H9 (cell line): Measurements from ENCODE around the gene GSTM1. TPM values are rescaled to one million over a fixed set of nuclear protein-coding genes. Genes with fewer than 3 reads are reported as not detected.

Experiments used
- DNase-seq: peaks from one replicate; pipeline ENCODE4 v3.0.0-alpha.2; 2017
- H2AFZ ChIP-seq: one replicate; pipeline ENCODE4 v1.6.1; 2013; ENCODE audit warnings: mild to moderate bottlenecking, low read length, control low read depth, moderate library complexity
- H2AK5ac ChIP-seq: 2 replicates; pipeline ENCODE4 v1.6.1; 2013; ENCODE audit warnings: low read length, control low read depth, mixed read lengths; ENCODE audit not compliant: insufficient read length
- H2BK120ac ChIP-seq: one replicate; pipeline ENCODE4 v1.6.1; 2013; ENCODE audit warnings: low read depth, mild to moderate bottlenecking, low read length, control low read depth, inconsistent platforms; ENCODE audit not compliant: poor library complexity, severe bottlenecking
- H2BK12ac ChIP-seq: 2 replicates; pipeline ENCODE4 v1.6.1; 2013; ENCODE audit warnings: low read length, control low read depth, mixed read lengths, low read depth; ENCODE audit not compliant: insufficient read length
- H2BK15ac ChIP-seq: 2 replicates; pipeline ENCODE4 v1.6.1; 2013; ENCODE audit warnings: low read depth, low read length, control low read depth
- H2BK20ac ChIP-seq: one replicate; pipeline ENCODE4 v1.6.1; 2013; ENCODE audit warnings: low read depth, mild to moderate bottlenecking, low read length, control low read depth, inconsistent platforms; ENCODE audit not compliant: poor library complexity, severe bottlenecking
- H2BK5ac ChIP-seq: 2 replicates; pipeline ENCODE4 v1.6.1; 2013; ENCODE audit warnings: low read length, control low read depth, mixed read lengths; ENCODE audit not compliant: insufficient read length
- H3K14ac ChIP-seq: 2 replicates; pipeline ENCODE4 v1.6.1; 2013; ENCODE audit warnings: low read length, control low read depth; ENCODE audit not compliant: insufficient read depth
- H3K18ac ChIP-seq: 2 replicates; pipeline ENCODE4 v1.6.1; 2013; ENCODE audit warnings: low read depth, mild to moderate bottlenecking, mixed read lengths, low read length, control low read depth; ENCODE audit not compliant: insufficient read length
- H3K23ac ChIP-seq: 2 replicates; pipeline ENCODE4 v1.6.1; 2013; ENCODE audit warnings: low read length, control low read depth, mixed read lengths, low read depth; ENCODE audit not compliant: insufficient read length
- H3K23me2 ChIP-seq: 2 replicates; pipeline ENCODE4 v1.6.1; 2013; ENCODE audit warnings: low read depth, mild to moderate bottlenecking, mixed read lengths, low read length, control low read depth; ENCODE audit not compliant: insufficient read length, poor library complexity, severe bottlenecking
- H3K27ac ChIP-seq: 2 replicates; pipeline ENCODE4 v1.5.1; 2013; ENCODE audit warnings: low read length, control low read depth, mixed read lengths, low read depth; ENCODE audit not compliant: insufficient read length
- H3K27me3 ChIP-seq: 2 replicates; pipeline ENCODE4 v1.6.1; 2013; ENCODE audit warnings: low read length, control low read depth, inconsistent platforms; ENCODE audit not compliant: insufficient read depth
- H3K4ac ChIP-seq: 2 replicates; pipeline ENCODE4 v1.6.1; 2013; ENCODE audit warnings: low read depth, mild to moderate bottlenecking, control low read depth, inconsistent platforms, low read length, moderate library complexity
- H3K4me1 ChIP-seq: 2 replicates; pipeline ENCODE4 v1.6.1; 2013; ENCODE audit warnings: low read length, control low read depth, inconsistent platforms; ENCODE audit not compliant: insufficient read depth
- H3K4me2 ChIP-seq: 2 replicates; pipeline ENCODE4 v1.6.1; 2013; ENCODE audit warnings: low read length, control low read depth, mixed read lengths; ENCODE audit not compliant: insufficient read length, insufficient read depth
- H3K56ac ChIP-seq: 2 replicates; pipeline ENCODE4 v1.6.1; 2013; ENCODE audit warnings: low read depth, mild to moderate bottlenecking, mixed read lengths, low read length, control low read depth; ENCODE audit not compliant: insufficient read length
- H3K79me1 ChIP-seq: 2 replicates; pipeline ENCODE4 v1.6.1; 2013; ENCODE audit warnings: low read depth, mild to moderate bottlenecking, moderate library complexity, low read length, control low read depth, inconsistent platforms; ENCODE audit not compliant: insufficient read depth, poor library complexity, severe bottlenecking
- H3K79me2 ChIP-seq: 2 replicates; pipeline ENCODE4 v1.6.1; 2013; ENCODE audit warnings: low read length, control low read depth, inconsistent platforms; ENCODE audit not compliant: insufficient read depth
- H3K9ac ChIP-seq: 2 replicates; pipeline ENCODE4 v1.6.1; 2013; ENCODE audit warnings: low read length, control low read depth, mixed read lengths; ENCODE audit not compliant: insufficient read length; ENCODE audit errors: extremely low read depth
- H3K9me3 ChIP-seq: one replicate; pipeline ENCODE4 v1.6.1; 2013; ENCODE audit warnings: low read depth, low read length, inconsistent platforms; ENCODE audit not compliant: control insufficient read depth
- H3T11ph ChIP-seq: one replicate; pipeline ENCODE4 v1.6.1; 2013; ENCODE audit warnings: mild to moderate bottlenecking, low read length, control low read depth, inconsistent platforms
- H4K20me1 ChIP-seq: one replicate; pipeline ENCODE4 v1.6.1; 2013; ENCODE audit not compliant: control insufficient read depth, insufficient read length, insufficient read depth
- H4K5ac ChIP-seq: 2 replicates; pipeline ENCODE4 v1.6.1; 2013; ENCODE audit warnings: low read depth, mild to moderate bottlenecking, mixed read lengths, low read length, control low read depth; ENCODE audit not compliant: insufficient read length
- H4K8ac ChIP-seq: replicated peaks from 2 replicates; pipeline ENCODE4 v1.6.1; 2013; ENCODE audit warnings: low read length, control low read depth, mixed read lengths, low read depth; ENCODE audit not compliant: insufficient read length
- H4K91ac ChIP-seq: 2 replicates; pipeline ENCODE4 v1.6.1; 2013; ENCODE audit warnings: low read depth, mild to moderate bottlenecking, moderate library complexity, mixed read lengths, low read length, control low read depth; ENCODE audit not compliant: insufficient read length
- H3K27ac Mint-ChIP-seq, 3 experiments: 2 replicates in 2 of 3; 3 replicates in 1 of 3; pipeline ENCODE4 v1.8.0; 2020 to 2021; ENCODE audit warnings: mixed read lengths in 3 of 3, mild to moderate bottlenecking in 1 of 3, moderate library complexity in 1 of 3
- H3K27me3 Mint-ChIP-seq: 2 replicates; pipeline ENCODE4 v1.8.0; 2021; ENCODE audit warnings: low read depth, mild to moderate bottlenecking, moderate library complexity, mixed read lengths
- H3K36me3 Mint-ChIP-seq, 3 experiments: 2 replicates in 2 of 3; 3 replicates in 1 of 3; pipeline ENCODE4 v1.8.0; 2020 to 2021; ENCODE audit warnings: low read depth in 3 of 3, mixed read lengths in 3 of 3; ENCODE audit not compliant: insufficient read depth in 1 of 3
- H3K4me1 Mint-ChIP-seq, 2 experiments: 2 replicates each; pipeline ENCODE4 v1.8.0; 2020; ENCODE audit warnings: mixed read lengths in 2 of 2
- H3K4me3 Mint-ChIP-seq, 2 experiments: 2 replicates in 1 of 2; 3 replicates in 1 of 2; pipeline ENCODE4 v1.8.0; 2020 to 2021; ENCODE audit warnings: mild to moderate bottlenecking in 2 of 2, mixed read lengths in 2 of 2, moderate library complexity in 1 of 2
- H3K9me3 Mint-ChIP-seq, 2 experiments: 2 replicates in 1 of 2; 3 replicates in 1 of 2; pipeline ENCODE4 v1.8.0; 2020; ENCODE audit warnings: mild to moderate bottlenecking in 2 of 2, mixed read lengths in 2 of 2, moderate library complexity in 1 of 2
- whole genome bisulfite sequencing: extraction: QIAGEN DNeasy Blood & Tissue Kit; methylation state at CpG from one replicate; pipeline ENCODE4 v1.1.7; 2013; ENCODE audit warnings: missing lambda C conversion rate, low lambda C conversion rate, mixed read lengths; ENCODE audit not compliant: insufficient read length; ENCODE audit errors: extremely low coverage; 5-methylcytosine and 5-hydroxymethylcytosine counted together
- total RNA-seq: library from RNA; stranded (reverse); gene quantifications from 2 replicates; pipeline ENCODE4 v1.2.1, GENCODE V29; 2021
- TF ChIP-seq, protein P1 (sequence below): fragments of 200-600 bp; sonication (generic); conservative IDR thresholded peaks from 3 replicates; pipeline ENCODE4 v1.8.0; 2021; ENCODE audit warnings: antibody characterized with exemption, mild to moderate bottlenecking

Gene GSTM1
- total RNA-seq, 1 experiment from 2014 or later: 19.5 TPM

DNA sequence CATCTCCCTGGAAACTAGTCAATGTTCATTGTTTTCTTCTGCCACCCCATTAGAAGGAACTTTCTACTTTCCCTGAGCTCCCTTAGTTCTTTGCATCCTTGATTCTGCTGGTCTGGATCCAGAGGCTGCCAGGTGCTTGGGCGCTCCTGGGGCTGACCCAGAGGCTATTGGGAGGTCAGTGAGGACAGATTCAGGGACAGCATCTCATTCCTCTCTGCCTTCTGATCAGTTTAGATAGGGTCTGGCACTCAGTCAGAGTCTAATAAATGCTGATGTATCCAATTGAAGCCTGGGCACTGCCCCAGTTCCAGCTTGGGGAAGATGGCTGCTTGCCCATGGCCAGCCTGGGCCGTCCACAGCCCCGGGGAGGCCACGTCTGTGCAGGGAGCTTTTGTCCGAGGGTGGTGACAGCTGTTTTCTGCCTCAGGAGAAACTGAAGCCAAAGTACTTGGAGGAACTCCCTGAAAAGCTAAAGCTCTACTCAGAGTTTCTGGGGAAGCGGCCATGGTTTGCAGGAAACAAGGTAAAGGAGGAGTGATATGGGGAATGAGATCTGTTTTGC is 2.3 kb downstream of the GSTM1 start:
- Histone ChIP-seq H3K4ac (no peak overlapping the region), H3K18ac (no peak overlapping the region)
- H3K36me3 Mint-ChIP-seq: peaks cover 0 to 11% (median 0%) of the 10 kb centered on the region in 3 experiments; a peak in 1 of 7 replicates

More for the DNA sequence above, 2.3 kb downstream of the GSTM1 start:
- TF ChIP-seq, protein P1, sequence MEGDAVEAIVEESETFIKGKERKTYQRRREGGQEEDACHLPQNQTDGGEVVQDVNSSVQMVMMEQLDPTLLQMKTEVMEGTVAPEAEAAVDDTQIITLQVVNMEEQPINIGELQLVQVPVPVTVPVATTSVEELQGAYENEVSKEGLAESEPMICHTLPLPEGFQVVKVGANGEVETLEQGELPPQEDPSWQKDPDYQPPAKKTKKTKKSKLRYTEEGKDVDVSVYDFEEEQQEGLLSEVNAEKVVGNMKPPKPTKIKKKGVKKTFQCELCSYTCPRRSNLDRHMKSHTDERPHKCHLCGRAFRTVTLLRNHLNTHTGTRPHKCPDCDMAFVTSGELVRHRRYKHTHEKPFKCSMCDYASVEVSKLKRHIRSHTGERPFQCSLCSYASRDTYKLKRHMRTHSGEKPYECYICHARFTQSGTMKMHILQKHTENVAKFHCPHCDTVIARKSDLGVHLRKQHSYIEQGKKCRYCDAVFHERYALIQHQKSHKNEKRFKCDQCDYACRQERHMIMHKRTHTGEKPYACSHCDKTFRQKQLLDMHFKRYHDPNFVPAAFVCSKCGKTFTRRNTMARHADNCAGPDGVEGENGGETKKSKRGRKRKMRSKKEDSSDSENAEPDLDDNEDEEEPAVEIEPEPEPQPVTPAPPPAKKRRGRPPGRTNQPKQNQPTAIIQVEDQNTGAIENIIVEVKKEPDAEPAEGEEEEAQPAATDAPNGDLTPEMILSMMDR: no peak
- Histone ChIP-seq H3K79me1 (no peaks in the 10 kb centered on the region), H2AK5ac (no peak overlapping the region), H3K79me2 (no peaks in the 10 kb centered on the region), H3K9me3 (no peaks in the 10 kb centered on the region), H3K23me2 (peaks cover 2% of the 10 kb centered on the region), H4K91ac (no peak overlapping the region), H3K14ac (no peak overlapping the region), H2BK120ac (no peak overlapping the region), H3K27ac (no peak overlapping the region), H2AFZ (no peak overlapping the region), H3T11ph (no peak overlapping the region), H3K27me3 (no peaks in the 10 kb centered on the region), H2BK5ac (no peak overlapping the region), H4K5ac (no peak overlapping the region), H2BK12ac (no peak overlapping the region), H3K9ac (no peak overlapping the region), H3K23ac (no peak overlapping the region), H3K4me1 (no peaks in the 10 kb centered on the region), H2BK15ac (no peak overlapping the region), H4K8ac (no peak overlapping the region), H2BK20ac (no peak overlapping the region), H3K4me2 (no peak overlapping the region), H4K20me1 (no peaks in the 10 kb centered on the region), H3K56ac (no peak overlapping the region)
- no CpG with 5 or more reads among the region's 6 CpGs for WGBS
- Mint-ChIP-seq H3K4me1 (no peaks in the 10 kb centered on the region), H3K27ac (no peak overlapping the region), H3K9me3 (peaks cover 0 to 2% of the 10 kb centered on the region in 2 experiments; a peak in 1 of 5 replicates), H3K4me3 (no peak overlapping the region), H3K27me3 (peaks cover 2% of the 10 kb centered on the region; the same call in 1 of the 2 replicates)
- no peak for DNase-seq
